H9 (cell line): Measurements from ENCODE around the gene ADGRL2. TPM values are rescaled to one million over a fixed set of nuclear protein-coding genes. Genes with fewer than 3 reads are reported as not detected.

Source experiments
- DNase-seq: peaks from one replicate; pipeline ENCODE4 v3.0.0-alpha.2; 2017
- H2AFZ ChIP-seq: one replicate; pipeline ENCODE4 v1.6.1; 2013; ENCODE audit warnings: mild to moderate bottlenecking, low read length, control low read depth, moderate library complexity
- H2AK5ac ChIP-seq: 2 replicates; pipeline ENCODE4 v1.6.1; 2013; ENCODE audit warnings: low read length, control low read depth, mixed read lengths; ENCODE audit not compliant: insufficient read length
- H2BK120ac ChIP-seq: one replicate; pipeline ENCODE4 v1.6.1; 2013; ENCODE audit warnings: low read depth, mild to moderate bottlenecking, low read length, control low read depth, inconsistent platforms; ENCODE audit not compliant: poor library complexity, severe bottlenecking
- H2BK12ac ChIP-seq: 2 replicates; pipeline ENCODE4 v1.6.1; 2013; ENCODE audit warnings: low read length, control low read depth, mixed read lengths, low read depth; ENCODE audit not compliant: insufficient read length
- H2BK15ac ChIP-seq: 2 replicates; pipeline ENCODE4 v1.6.1; 2013; ENCODE audit warnings: low read depth, low read length, control low read depth
- H2BK20ac ChIP-seq: one replicate; pipeline ENCODE4 v1.6.1; 2013; ENCODE audit warnings: low read depth, mild to moderate bottlenecking, low read length, control low read depth, inconsistent platforms; ENCODE audit not compliant: poor library complexity, severe bottlenecking
- H2BK5ac ChIP-seq: 2 replicates; pipeline ENCODE4 v1.6.1; 2013; ENCODE audit warnings: low read length, control low read depth, mixed read lengths; ENCODE audit not compliant: insufficient read length
- H3K14ac ChIP-seq: 2 replicates; pipeline ENCODE4 v1.6.1; 2013; ENCODE audit warnings: low read length, control low read depth; ENCODE audit not compliant: insufficient read depth
- H3K18ac ChIP-seq: 2 replicates; pipeline ENCODE4 v1.6.1; 2013; ENCODE audit warnings: low read depth, mild to moderate bottlenecking, mixed read lengths, low read length, control low read depth; ENCODE audit not compliant: insufficient read length
- H3K23ac ChIP-seq: 2 replicates; pipeline ENCODE4 v1.6.1; 2013; ENCODE audit warnings: low read length, control low read depth, mixed read lengths, low read depth; ENCODE audit not compliant: insufficient read length
- H3K23me2 ChIP-seq: 2 replicates; pipeline ENCODE4 v1.6.1; 2013; ENCODE audit warnings: low read depth, mild to moderate bottlenecking, mixed read lengths, low read length, control low read depth; ENCODE audit not compliant: insufficient read length, poor library complexity, severe bottlenecking
- H3K27ac ChIP-seq: 2 replicates; pipeline ENCODE4 v1.5.1; 2013; ENCODE audit warnings: low read length, control low read depth, mixed read lengths, low read depth; ENCODE audit not compliant: insufficient read length
- H3K27me3 ChIP-seq: 2 replicates; pipeline ENCODE4 v1.6.1; 2013; ENCODE audit warnings: low read length, control low read depth, inconsistent platforms; ENCODE audit not compliant: insufficient read depth
- H3K4ac ChIP-seq: 2 replicates; pipeline ENCODE4 v1.6.1; 2013; ENCODE audit warnings: low read depth, mild to moderate bottlenecking, control low read depth, inconsistent platforms, low read length, moderate library complexity
- H3K4me1 ChIP-seq: 2 replicates; pipeline ENCODE4 v1.6.1; 2013; ENCODE audit warnings: low read length, control low read depth, inconsistent platforms; ENCODE audit not compliant: insufficient read depth
- H3K4me2 ChIP-seq: 2 replicates; pipeline ENCODE4 v1.6.1; 2013; ENCODE audit warnings: low read length, control low read depth, mixed read lengths; ENCODE audit not compliant: insufficient read length, insufficient read depth
- H3K56ac ChIP-seq: 2 replicates; pipeline ENCODE4 v1.6.1; 2013; ENCODE audit warnings: low read depth, mild to moderate bottlenecking, mixed read lengths, low read length, control low read depth; ENCODE audit not compliant: insufficient read length
- H3K79me1 ChIP-seq: 2 replicates; pipeline ENCODE4 v1.6.1; 2013; ENCODE audit warnings: low read depth, mild to moderate bottlenecking, moderate library complexity, low read length, control low read depth, inconsistent platforms; ENCODE audit not compliant: insufficient read depth, poor library complexity, severe bottlenecking
- H3K79me2 ChIP-seq: 2 replicates; pipeline ENCODE4 v1.6.1; 2013; ENCODE audit warnings: low read length, control low read depth, inconsistent platforms; ENCODE audit not compliant: insufficient read depth
- H3K9ac ChIP-seq: 2 replicates; pipeline ENCODE4 v1.6.1; 2013; ENCODE audit warnings: low read length, control low read depth, mixed read lengths; ENCODE audit not compliant: insufficient read length; ENCODE audit errors: extremely low read depth
- H3K9me3 ChIP-seq: one replicate; pipeline ENCODE4 v1.6.1; 2013; ENCODE audit warnings: low read depth, low read length, inconsistent platforms; ENCODE audit not compliant: control insufficient read depth
- H3T11ph ChIP-seq: one replicate; pipeline ENCODE4 v1.6.1; 2013; ENCODE audit warnings: mild to moderate bottlenecking, low read length, control low read depth, inconsistent platforms
- H4K20me1 ChIP-seq: one replicate; pipeline ENCODE4 v1.6.1; 2013; ENCODE audit not compliant: control insufficient read depth, insufficient read length, insufficient read depth
- H4K5ac ChIP-seq: 2 replicates; pipeline ENCODE4 v1.6.1; 2013; ENCODE audit warnings: low read depth, mild to moderate bottlenecking, mixed read lengths, low read length, control low read depth; ENCODE audit not compliant: insufficient read length
- H4K8ac ChIP-seq: replicated peaks from 2 replicates; pipeline ENCODE4 v1.6.1; 2013; ENCODE audit warnings: low read length, control low read depth, mixed read lengths, low read depth; ENCODE audit not compliant: insufficient read length
- H4K91ac ChIP-seq: 2 replicates; pipeline ENCODE4 v1.6.1; 2013; ENCODE audit warnings: low read depth, mild to moderate bottlenecking, moderate library complexity, mixed read lengths, low read length, control low read depth; ENCODE audit not compliant: insufficient read length
- H3K27ac Mint-ChIP-seq, 3 experiments: 2 replicates in 2 of 3; 3 replicates in 1 of 3; pipeline ENCODE4 v1.8.0; 2020 to 2021; ENCODE audit warnings: mixed read lengths in 3 of 3, mild to moderate bottlenecking in 1 of 3, moderate library complexity in 1 of 3
- H3K27me3 Mint-ChIP-seq: 2 replicates; pipeline ENCODE4 v1.8.0; 2021; ENCODE audit warnings: low read depth, mild to moderate bottlenecking, moderate library complexity, mixed read lengths
- H3K36me3 Mint-ChIP-seq, 3 experiments: 2 replicates in 2 of 3; 3 replicates in 1 of 3; pipeline ENCODE4 v1.8.0; 2020 to 2021; ENCODE audit warnings: low read depth in 3 of 3, mixed read lengths in 3 of 3; ENCODE audit not compliant: insufficient read depth in 1 of 3
- H3K4me1 Mint-ChIP-seq, 2 experiments: 2 replicates each; pipeline ENCODE4 v1.8.0; 2020; ENCODE audit warnings: mixed read lengths in 2 of 2
- H3K4me3 Mint-ChIP-seq, 2 experiments: 2 replicates in 1 of 2; 3 replicates in 1 of 2; pipeline ENCODE4 v1.8.0; 2020 to 2021; ENCODE audit warnings: mild to moderate bottlenecking in 2 of 2, mixed read lengths in 2 of 2, moderate library complexity in 1 of 2
- H3K9me3 Mint-ChIP-seq, 2 experiments: 2 replicates in 1 of 2; 3 replicates in 1 of 2; pipeline ENCODE4 v1.8.0; 2020; ENCODE audit warnings: mild to moderate bottlenecking in 2 of 2, mixed read lengths in 2 of 2, moderate library complexity in 1 of 2
- CTCF ChIP-seq: fragments of 200-600 bp; sonication (generic); conservative IDR thresholded peaks from 3 replicates; pipeline ENCODE4 v1.8.0; 2021; ENCODE audit warnings: antibody characterized with exemption, mild to moderate bottlenecking
- WGBS: extraction: QIAGEN DNeasy Blood & Tissue Kit; methylation state at CpG from one replicate; pipeline ENCODE4 v1.1.7; 2013; ENCODE audit warnings: missing lambda C conversion rate, low lambda C conversion rate, mixed read lengths; ENCODE audit not compliant: insufficient read length; ENCODE audit errors: extremely low coverage; 5-methylcytosine and 5-hydroxymethylcytosine counted together
- total RNA-seq: library from RNA; stranded (reverse); gene quantifications from 2 replicates; pipeline ENCODE4 v1.2.1, GENCODE V29; 2021

The ADGRL2 gene
- total RNA-seq, 1 experiment from 2014 or later = 119 TPM

DNA sequence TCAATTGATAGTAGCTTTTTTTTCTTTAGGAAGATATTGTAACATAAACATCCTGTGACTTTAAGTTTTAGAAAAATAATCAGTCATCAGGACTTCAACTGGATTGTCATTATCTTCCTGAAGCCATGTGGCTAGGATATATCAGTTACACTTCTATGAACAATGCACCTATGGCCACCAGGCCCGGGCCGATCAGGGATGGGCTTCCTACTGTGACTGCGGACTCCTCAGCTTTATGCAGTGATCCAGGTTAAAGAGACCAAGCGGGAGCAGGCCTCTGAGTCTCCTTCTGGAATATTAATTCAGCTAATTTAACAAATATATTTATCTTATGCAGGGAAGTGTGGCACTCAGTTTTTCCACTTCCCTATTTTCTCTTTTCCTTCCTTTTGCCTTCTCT, 200.6 kb downstream of the ADGRL2 start:
- no peak overlapping the region for H4K8ac ChIP-seq
- WGBS = no CpG with 5 or more reads among the region's 4 CpGs
- no peaks in the 10 kb centered on the region for H3K23me2 ChIP-seq
- H3K18ac ChIP-seq = no peak overlapping the region
- Mint-ChIP-seq H3K9me3 (no peaks in the 10 kb centered on the region), H3K4me1 (peaks cover 11 to 20% of the 10 kb centered on the region in 2 experiments; a peak in 3 of 4 replicates), H3K27me3 (no peaks in the 10 kb centered on the region), H3K27ac (0 out of 7 replicates have a peak overlapping the region, but pooled peaks of 1 of the 3 experiments have one; percentile 0), H3K4me3 (no peak overlapping the region), H3K36me3 (no peaks in the 10 kb centered on the region)
- no peaks in the 10 kb centered on the region for H3K79me2 ChIP-seq
- no peak overlapping the region for H2BK5ac ChIP-seq
- no peaks in the 10 kb centered on the region for H3K9me3 ChIP-seq
- no peaks in the 10 kb centered on the region for H4K20me1 ChIP-seq
- no peak overlapping the region for H2AK5ac ChIP-seq
- H2BK12ac ChIP-seq = no peak overlapping the region
- H2AFZ ChIP-seq = no peak overlapping the region
- no peaks in the 10 kb centered on the region for H3K4me1 ChIP-seq
- H4K91ac ChIP-seq = no peak overlapping the region
- no peak overlapping the region for H2BK15ac ChIP-seq
- H2BK20ac ChIP-seq = no peak overlapping the region
- no peak overlapping the region for H2BK120ac ChIP-seq
- H3K4ac ChIP-seq = no peak overlapping the region
- no peak overlapping the region for H3K23ac ChIP-seq
- no peak for DNase-seq
- H3K14ac ChIP-seq = no peak overlapping the region
- H3K9ac ChIP-seq = no peak overlapping the region
- H3K27me3 ChIP-seq = no peaks in the 10 kb centered on the region
- no peak overlapping the region for H3K4me2 ChIP-seq
- TF ChIP-seq CTCF = no peak
- H3T11ph ChIP-seq = no peak overlapping the region
- no peaks in the 10 kb centered on the region for H3K79me1 ChIP-seq
- H3K56ac ChIP-seq = no peak overlapping the region
- no peak overlapping the region for H4K5ac ChIP-seq
- H3K27ac ChIP-seq = no peak overlapping the region
